H1 (cell line): ENCODE results near the gene ARL2. TPM values are rescaled to one million over a fixed set of nuclear protein-coding genes. Genes with fewer than 3 reads are reported as not detected.

ENCODE experiments used
- CTCF ChIA-PET: fragments of 300-600 bp; sonication (Branson Sonifier 250); formaldehyde crosslinking; loops from one replicate; lab custom pipeline; 2021; ENCODE audit not compliant: partially characterized antibody; lab: Charles Lee
- POLR2A ChIA-PET: fragments of 300-600 bp; sonication (Branson Sonifier 250); formaldehyde crosslinking; loops from one replicate; lab custom pipeline; 2021; ENCODE audit warnings: inconsistent platforms; ENCODE audit not compliant: partially characterized antibody; lab: Charles Lee
- DNase-seq, 2 experiments: peaks; one replicate each; pipeline versions ENCODE4 v3.0.0 to v3.0.0-alpha.2; 2010 to 2022; ENCODE audit warnings: low spot score in 2 of 2, low read depth in 1 of 2, mixed read lengths in 1 of 2
- FAIRE-seq: peaks from 2 replicates; lab custom pipeline; 2011; peaks lifted over from hg19 to GRCh38; lab: Jason Lieb, UNC
- H2AFZ ChIP-seq: 2 replicates; pipeline ENCODE4 v1.8.1; 2012; ENCODE audit warnings: low read length, inconsistent platforms
- H2AK5ac ChIP-seq: 2 replicates; pipeline ENCODE4 v1.6.1; 2013; ENCODE audit warnings: low read depth, low read length
- H2BK120ac ChIP-seq: replicated peaks from 2 replicates; pipeline ENCODE3; 2013; ENCODE audit warnings: low read depth, low read length, inconsistent platforms
- H2BK12ac ChIP-seq: 2 replicates; pipeline ENCODE4 v1.6.1; 2013; ENCODE audit warnings: low read depth, low read length
- H2BK15ac ChIP-seq: 2 replicates; pipeline ENCODE4 v1.6.1; 2013; ENCODE audit warnings: low read length
- H2BK20ac ChIP-seq: 2 replicates; pipeline ENCODE4 v1.6.1; 2013; ENCODE audit warnings: low read length
- H2BK5ac ChIP-seq: 2 replicates; pipeline ENCODE4 v1.6.1; 2013; ENCODE audit warnings: low read depth, low read length
- H3K14ac ChIP-seq: 2 replicates; pipeline ENCODE4 v1.6.1; 2013; ENCODE audit warnings: inconsistent platforms; ENCODE audit not compliant: insufficient read length
- H3K18ac ChIP-seq: 2 replicates; pipeline ENCODE4 v1.6.1; 2013; ENCODE audit warnings: low read length; ENCODE audit errors: extremely low read depth
- H3K23ac ChIP-seq: 2 replicates; pipeline ENCODE4 v1.6.1; 2013; ENCODE audit warnings: inconsistent platforms; ENCODE audit not compliant: insufficient read length
- H3K23me2 ChIP-seq: 2 replicates; pipeline ENCODE4 v1.6.1; 2013; ENCODE audit warnings: low read depth, low read length
- H3K27ac ChIP-seq: 2 replicates; pipeline ENCODE4 v1.6.1; 2011; ENCODE audit warnings: low read depth, low read length, inconsistent platforms
- H3K27me3 ChIP-seq, 4 experiments: replicated peaks in 1 of 4; 1 replicate in 1 of 4; 2 replicates in 3 of 4; pipeline versions ENCODE4 v1.6.1 to v1.8.1; 2011 to 2013; ENCODE audit warnings: low read length in 3 of 4, mild to moderate bottlenecking in 3 of 4, inconsistent platforms in 2 of 4, mixed read lengths in 2 of 4, moderate library complexity in 1 of 4; ENCODE audit not compliant: control insufficient read depth in 3 of 4, insufficient read depth in 3 of 4; ENCODE audit errors: extremely low read depth in 1 of 4
- H3K36me3 ChIP-seq, 4 experiments: 2 replicates each; pipeline versions ENCODE4 v1.6.1 to v1.8.1; 2011 to 2013; ENCODE audit warnings: mild to moderate bottlenecking in 4 of 4, low read length in 3 of 4, moderate library complexity in 2 of 4, control low read depth in 1 of 4, inconsistent platforms in 1 of 4; ENCODE audit not compliant: insufficient read depth in 4 of 4, control insufficient read depth in 2 of 4
- H3K4ac ChIP-seq: replicated peaks from 2 replicates; pipeline ENCODE3; 2013; ENCODE audit warnings: low read length, low read depth, mixed read lengths, inconsistent platforms; ENCODE audit not compliant: insufficient read length
- H3K4me1 ChIP-seq, 4 experiments: replicated peaks in 1 of 4; 1 replicate in 1 of 4; 2 replicates in 3 of 4; pipeline versions ENCODE4 v1.6.1 to v1.8.1; 2011 to 2013; ENCODE audit warnings: low read length in 3 of 4, inconsistent platforms in 2 of 4, mixed read lengths in 1 of 4; ENCODE audit not compliant: insufficient read depth in 4 of 4, control insufficient read depth in 3 of 4
- H3K4me2 ChIP-seq, 2 experiments: 2 replicates each; pipeline versions ENCODE4 v1.6.1 to v1.8.1; 2011 to 2013; ENCODE audit warnings: low read depth in 2 of 2, low read length in 2 of 2, control low read depth in 1 of 2, inconsistent platforms in 1 of 2, mild to moderate bottlenecking in 1 of 2; ENCODE audit not compliant: insufficient read depth in 1 of 2
- H3K4me3 ChIP-seq, 4 experiments: fragments of 200-600, 300-600 bp in 1 of 4; sonication (generic), shearing (Covaris generic), sonication (Bioruptor Twin) in 1 of 4; 2 replicates each; pipeline versions ENCODE4 v1.5.1 to v1.8.1; 2011 to 2016; ENCODE audit warnings: low read length in 4 of 4, low read depth in 3 of 4, control low read depth in 2 of 4, inconsistent platforms in 2 of 4, mild to moderate bottlenecking in 2 of 4, mixed read lengths in 1 of 4, moderate library complexity in 1 of 4; ENCODE audit not compliant: insufficient read depth in 2 of 4; ENCODE audit errors: extremely low read depth in 1 of 4
- H3K56ac ChIP-seq: replicated peaks from 2 replicates; pipeline ENCODE3; 2013; ENCODE audit warnings: low read depth, mild to moderate bottlenecking, mixed read lengths, low read length, inconsistent platforms; ENCODE audit not compliant: insufficient read length
- H3K79me1 ChIP-seq: 2 replicates; pipeline ENCODE4 v1.6.1; 2013; ENCODE audit warnings: low read depth, low read length, control low read depth
- H3K79me2 ChIP-seq, 2 experiments: 2 replicates each; pipeline versions ENCODE4 v1.6.1 to v1.8.1; 2012 to 2013; ENCODE audit warnings: low read length in 2 of 2, mild to moderate bottlenecking in 2 of 2, inconsistent platforms in 1 of 2; ENCODE audit not compliant: insufficient read depth in 2 of 2, control insufficient read depth in 1 of 2
- H3K9ac ChIP-seq, 4 experiments: replicated peaks in 1 of 4; 1 replicate in 1 of 4; 2 replicates in 3 of 4; pipeline versions ENCODE4 v1.6.1 to v1.8.1; 2011 to 2013; ENCODE audit warnings: low read depth in 3 of 4, low read length in 3 of 4, control low read depth in 2 of 4, mild to moderate bottlenecking in 2 of 4, moderate library complexity in 2 of 4, inconsistent platforms in 1 of 4; ENCODE audit errors: extremely low read depth in 1 of 4
- H3K9me3 ChIP-seq, 2 experiments: 2 replicates each; pipeline versions ENCODE4 v1.6.1 to v1.8.1; 2012 to 2013; ENCODE audit warnings: mild to moderate bottlenecking in 2 of 2, moderate library complexity in 2 of 2, control low read depth in 1 of 2, inconsistent platforms in 1 of 2, low read depth in 1 of 2, low read length in 1 of 2, mixed read lengths in 1 of 2; ENCODE audit not compliant: insufficient read depth in 2 of 2
- H4K20me1 ChIP-seq, 2 experiments: replicated peaks in 1 of 2; 2 replicates each; pipeline versions ENCODE3 to v1.8.1; 2011 to 2013; ENCODE audit warnings: inconsistent platforms in 2 of 2, low read length in 2 of 2, mild to moderate bottlenecking in 1 of 2; ENCODE audit not compliant: insufficient read depth in 2 of 2, control insufficient read depth in 1 of 2
- H4K5ac ChIP-seq: 2 replicates; pipeline ENCODE4 v1.6.1; 2013; ENCODE audit warnings: low read length, low read depth, mixed read lengths, inconsistent platforms; ENCODE audit not compliant: insufficient read length
- H4K8ac ChIP-seq: 2 replicates; pipeline ENCODE4 v1.8.0; 2013; ENCODE audit warnings: mild to moderate bottlenecking, moderate library complexity, low read length, inconsistent platforms; ENCODE audit not compliant: insufficient read depth; ENCODE audit errors: extremely low read depth
- H4K91ac ChIP-seq: replicated peaks from 2 replicates; pipeline ENCODE3; 2013; ENCODE audit warnings: low read length, mixed read lengths, inconsistent platforms; ENCODE audit not compliant: insufficient read length
- ASH2L ChIP-seq: fragments of 200-600, 300-600 bp; sonication (generic); IDR thresholded peaks from one replicate; pipeline ENCODE4 v1.7.1; 2017; ENCODE audit warnings: low read length
- ATF3 ChIP-seq: IDR thresholded peaks from 2 replicates; pipeline ENCODE4 v1.6.1; 2011; ENCODE audit warnings: low read depth, mild to moderate bottlenecking, low read length; ENCODE audit not compliant: insufficient read depth
- BACH1 ChIP-seq: IDR thresholded peaks from 2 replicates; pipeline ENCODE4 v1.6.1; 2012; ENCODE audit warnings: low read length, improper control_type of control experiment
- BCL11A ChIP-seq, 2 experiments: IDR thresholded peaks; one replicate each; pipeline ENCODE4 v1.6.1; 2011; ENCODE audit warnings: low read depth in 2 of 2, low read length in 2 of 2, mild to moderate bottlenecking in 2 of 2
- PHF8 ChIP-seq: fragments of 200-600 bp; sonication (generic); conservative IDR thresholded peaks from 2 replicates; pipeline ENCODE4 v1.7.1; 2012; ENCODE audit warnings: low read depth, mild to moderate bottlenecking, inconsistent platforms, low read length, moderate library complexity
- POLR2AphosphoS5 ChIP-seq: IDR thresholded peaks from 2 replicates; pipeline ENCODE4 v1.6.1; 2011; ENCODE audit warnings: low read depth, low read length
- SIN3A ChIP-seq, 2 experiments: IDR thresholded peaks in 1 of 2; conservative IDR thresholded peaks in 1 of 2; 2 replicates each; pipeline ENCODE4 v1.6.1; 2011 to 2012; ENCODE audit warnings: low read length in 2 of 2, improper control_type of control experiment in 1 of 2, low read depth in 1 of 2, mild to moderate bottlenecking in 1 of 2
- SIX5 ChIP-seq: IDR thresholded peaks from 2 replicates; pipeline ENCODE4 v1.6.1; 2011; ENCODE audit warnings: mild to moderate bottlenecking, low read depth, low read length
- SP1 ChIP-seq: IDR thresholded peaks from 2 replicates; pipeline ENCODE4 v1.6.1; 2011; ENCODE audit warnings: low read depth, low read length
- SRF ChIP-seq: IDR thresholded peaks from 2 replicates; pipeline ENCODE4 v1.6.1; 2011; ENCODE audit warnings: mild to moderate bottlenecking, low read depth, low read length, moderate library complexity
- TAF1 ChIP-seq: IDR thresholded peaks from 2 replicates; pipeline ENCODE4 v1.6.1; 2011; ENCODE audit warnings: mild to moderate bottlenecking, low read depth, low read length
- TEAD4 ChIP-seq: IDR thresholded peaks from 2 replicates; pipeline ENCODE4 v1.6.1; 2012; ENCODE audit warnings: low read depth, low read length, inconsistent platforms, mixed read lengths
- USF2 ChIP-seq: IDR thresholded peaks from 2 replicates; pipeline ENCODE4 v1.6.1; 2011; ENCODE audit warnings: low read length, improper control_type of control experiment
- WGBS, 2 experiments: shearing (Covaris generic) in 1 of 2; methylation state at CpG; one replicate each; pipeline versions ENCODE4 v1.1.6 to v1.1.7; 2013 to 2015; ENCODE audit warnings: low lambda C conversion rate in 2 of 2, mixed read lengths in 2 of 2, inconsistent platforms in 1 of 2, low coverage in 1 of 2, missing lambda C conversion rate in 1 of 2; ENCODE audit not compliant: insufficient replicate concordance in 2 of 2, insufficient coverage in 1 of 2, insufficient read length in 1 of 2; ENCODE audit errors: extremely low coverage in 1 of 2, missing lambda C conversion rate in 1 of 2; 5-methylcytosine and 5-hydroxymethylcytosine counted together
- polyA plus RNA-seq, 7 experiments: library from polyadenylated mRNA; depleted of rRNA in 3 of 7; stranded (reverse) in 5 of 7; unstranded in 2 of 7; fragments of >200 nt in 5 of 7; fragments of 200-250 nt in 2 of 7; gene quantifications; 1 replicate in 5 of 7; 2 replicates in 1 of 7; 4 replicates in 1 of 7; pipeline versions ENCODE4 v1.2.1 to v1.2.3, GENCODE V29; 2011 to 2013; ENCODE audit warnings: missing spikeins in 2 of 7, mixed read lengths in 2 of 7
- total RNA-seq: library from RNA; stranded (reverse); fragmentation: NEBNext Ultra II Directional; extraction: Animal tissue kit (Norgen Biotek cat#: 25700); gene quantifications from 2 replicates; pipeline ENCODE4 v1.2.1, GENCODE V29; 2021

ARL2 gene
- total and polyA plus RNA-seq, 2 of the 8 experiments (the other 6 are each of a cell fraction or from before 2014, with no cell fraction given), result 186 to 535 TPM

GRCh38 chr11:65045728-65046127 is 31.8 kb downstream of the ARL2 start:
- H2BK5ac ChIP-seq, result no peak overlapping the region
- WGBS, 2 experiments, result 89% methylated on average over 7 of the region's 7 CpGs; no CpG with 5 or more reads in 1 of the 2 experiments
- no peak overlapping the region for H2AFZ ChIP-seq
- no peak overlapping the region for H4K5ac ChIP-seq
- H3K9ac ChIP-seq, result no peak overlapping the region
- H3K4me1 ChIP-seq, result peaks cover 0 to 10% (median 7%) of the 10 kb centered on the region in 4 experiments; a peak in 5 of 7 replicates
- ChIA-PET POLR2A (interaction anchor here (0.6 to 1.4 kb wide), 6 partner anchors 10 to 37 kb away, joined by 3 to 4 read pairs (median 3); no protein-coding TSS in a partner anchor), CTCF (interaction anchor here (0.7 to 2.3 kb wide), 13 partner anchors 9 to 197 kb away, joined by 3 to 12 read pairs (median 4); partner anchors contain the start of genes ARL2 and SNX15)
- no peak overlapping the region for H3K56ac ChIP-seq
- no peaks in the 10 kb centered on the region; the same call in 1 of the 2 replicates for H3K23me2 ChIP-seq
- H3K9me3 ChIP-seq, result no peaks in the 10 kb centered on the region
- no peak overlapping the region for H3K4me3 ChIP-seq
- H2BK12ac ChIP-seq, result no peak overlapping the region
- H4K20me1 ChIP-seq, result peaks cover 11 to 13% of the 10 kb centered on the region in 2 experiments
- peaks cover 2% of the 10 kb centered on the region for H3K79me1 ChIP-seq
- no peak overlapping the region for H2BK20ac ChIP-seq
- H3K79me2 ChIP-seq, result peaks cover 0 to 16% of the 10 kb centered on the region in 2 experiments; a peak in 2 of 4 replicates
- no peak overlapping the region for H3K27ac ChIP-seq
- no peak overlapping the region for H2BK120ac ChIP-seq
- H2AK5ac ChIP-seq, result no peak overlapping the region
- no peak overlapping the region for H3K18ac ChIP-seq
- H3K14ac ChIP-seq, result no peak overlapping the region
- DNase-seq, result no peak
- no peak overlapping the region for H3K23ac ChIP-seq
- H3K36me3 ChIP-seq, result peaks cover 3 to 12% (median 6%) of the 10 kb centered on the region in 4 experiments; a peak in 4 of 8 replicates
- H2BK15ac ChIP-seq, result no peak overlapping the region
- no peak overlapping the region for H3K4ac ChIP-seq
- peaks cover 0 to 9% (median 3%) of the 10 kb centered on the region in 4 experiments; a peak in 3 of 7 replicates for H3K27me3 ChIP-seq
- FAIRE-seq, result no peak
- H4K91ac ChIP-seq, result no peak overlapping the region
- no peak overlapping the region for H3K4me2 ChIP-seq
- H4K8ac ChIP-seq, result no peak overlapping the region
- TF ChIP-seq BCL11A (IDR thresholded peaks at IDR 0.05; ENCODE audit: low read depth in 2 of 2, low read length in 2 of 2), result no peak
- no peak for TF ChIP-seq SIN3A (conservative IDR thresholded peaks at IDR 0.05 in 1 of 2, IDR thresholded peaks at IDR 0.05 in 1 of 2; ENCODE audit: low read depth in 1 of 2, low read length in 2 of 2)
- no peak for TF ChIP-seq PHF8
- TF ChIP-seq ASH2L, result no peak
- TF ChIP-seq ATF3, result no peak
- TF ChIP-seq SRF, result no peak
- no peak for TF ChIP-seq TAF1
- TF ChIP-seq USF2, result no peak
- TF ChIP-seq SIX5, result no peak
- no peak for TF ChIP-seq POLR2AphosphoS5
- TF ChIP-seq TEAD4, result no peak
- no peak for TF ChIP-seq SP1
- no peak for TF ChIP-seq BACH1
